ENCODE results near the gene IFT80. TPM values are rescaled to one million over a fixed set of nuclear protein-coding genes. Genes with fewer than 3 reads are reported as not detected.

IFT80 gene
- total and polyA plus RNA-seq, 2 experiments from 2014 or later = 14.1 to 33.0 TPM

DNA sequence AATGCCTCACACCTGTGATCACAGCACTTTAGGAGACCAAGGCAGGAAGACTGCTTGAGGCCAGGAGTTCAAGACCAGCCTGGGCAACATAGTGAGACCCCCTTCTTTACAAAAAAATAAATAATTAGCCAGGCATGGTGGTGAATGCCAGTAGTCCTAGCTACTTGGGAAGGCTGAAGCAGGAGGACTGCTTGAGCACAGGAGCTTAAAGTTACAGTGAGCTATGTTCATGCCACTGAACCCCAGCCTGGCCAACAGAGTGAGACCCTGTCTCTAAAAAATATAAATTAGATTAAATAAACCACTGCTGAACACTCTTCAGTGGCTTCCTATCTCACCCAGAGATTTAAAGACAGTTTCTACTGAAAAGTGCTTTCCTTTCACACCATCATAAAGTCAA, 6.2 kb downstream of the IFT80 start:
- H3K4me3 Mint-ChIP-seq = no peak overlapping the region
- Histone ChIP-seq H3K79me2 (replicated peaks; ENCODE audit: insufficient read depth) (peaks cover 37% of the 10 kb centered on the region), H3K36me3 (ENCODE audit: insufficient read depth) (no peaks in the 10 kb centered on the region), H3F3A (replicated peaks; ENCODE audit: low read depth) (no peaks in the 10 kb centered on the region), H4K20me1 (replicated peaks; ENCODE audit: insufficient read depth) (no peaks in the 10 kb centered on the region; the same call in 1 of the 2 replicates), H3K4me2 (no peak overlapping the region), H3K9me2 (ENCODE audit: insufficient read depth) (no peaks in the 10 kb centered on the region), H3K4me1 (ENCODE audit: insufficient read depth) (no peaks in the 10 kb centered on the region), H3K27ac (ENCODE audit: low read depth) (no peak overlapping the region), H3K27me3 (ENCODE audit: insufficient read depth) (no peaks in the 10 kb centered on the region), H2AFZ (no peak overlapping the region), H3K4me3 (no peak overlapping the region)
- TF ChIP-seq EZH2 (IDR thresholded peaks at IDR 0.05; ENCODE audit: low read depth, unreplicated experiment) (no peak), NANOG (IDR thresholded peaks at IDR 0.05; ENCODE audit: borderline replicate concordance) (no peak), CREB1 (CRISPR knock-in tag; IDR thresholded peaks at IDR 0.05; ENCODE audit: low read depth) (no peak), ZNF331 (CRISPR knock-in tag; IDR thresholded peaks at IDR 0.05; ENCODE audit: low read depth) (no peak)
- TF ChIP-seq, protein P1, sequence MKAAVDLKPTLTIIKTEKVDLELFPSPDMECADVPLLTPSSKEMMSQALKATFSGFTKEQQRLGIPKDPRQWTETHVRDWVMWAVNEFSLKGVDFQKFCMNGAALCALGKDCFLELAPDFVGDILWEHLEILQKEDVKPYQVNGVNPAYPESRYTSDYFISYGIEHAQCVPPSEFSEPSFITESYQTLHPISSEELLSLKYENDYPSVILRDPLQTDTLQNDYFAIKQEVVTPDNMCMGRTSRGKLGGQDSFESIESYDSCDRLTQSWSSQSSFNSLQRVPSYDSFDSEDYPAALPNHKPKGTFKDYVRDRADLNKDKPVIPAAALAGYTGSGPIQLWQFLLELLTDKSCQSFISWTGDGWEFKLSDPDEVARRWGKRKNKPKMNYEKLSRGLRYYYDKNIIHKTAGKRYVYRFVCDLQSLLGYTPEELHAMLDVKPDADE (IDR thresholded peaks at IDR 0.05) = no peak
- TF ChIP-seq, protein P2, sequence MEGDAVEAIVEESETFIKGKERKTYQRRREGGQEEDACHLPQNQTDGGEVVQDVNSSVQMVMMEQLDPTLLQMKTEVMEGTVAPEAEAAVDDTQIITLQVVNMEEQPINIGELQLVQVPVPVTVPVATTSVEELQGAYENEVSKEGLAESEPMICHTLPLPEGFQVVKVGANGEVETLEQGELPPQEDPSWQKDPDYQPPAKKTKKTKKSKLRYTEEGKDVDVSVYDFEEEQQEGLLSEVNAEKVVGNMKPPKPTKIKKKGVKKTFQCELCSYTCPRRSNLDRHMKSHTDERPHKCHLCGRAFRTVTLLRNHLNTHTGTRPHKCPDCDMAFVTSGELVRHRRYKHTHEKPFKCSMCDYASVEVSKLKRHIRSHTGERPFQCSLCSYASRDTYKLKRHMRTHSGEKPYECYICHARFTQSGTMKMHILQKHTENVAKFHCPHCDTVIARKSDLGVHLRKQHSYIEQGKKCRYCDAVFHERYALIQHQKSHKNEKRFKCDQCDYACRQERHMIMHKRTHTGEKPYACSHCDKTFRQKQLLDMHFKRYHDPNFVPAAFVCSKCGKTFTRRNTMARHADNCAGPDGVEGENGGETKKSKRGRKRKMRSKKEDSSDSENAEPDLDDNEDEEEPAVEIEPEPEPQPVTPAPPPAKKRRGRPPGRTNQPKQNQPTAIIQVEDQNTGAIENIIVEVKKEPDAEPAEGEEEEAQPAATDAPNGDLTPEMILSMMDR (conservative IDR thresholded peaks at IDR 0.05; ENCODE audit: low read depth in 2 of 2) = no peak
- no peak overlapping the region for H3K27ac Mint-ChIP-seq
- H3K4me1 Mint-ChIP-seq = no peaks in the 10 kb centered on the region
- no peaks in the 10 kb centered on the region for H3K9me3 Mint-ChIP-seq
- ATAC-seq (no peak), DNase-seq (ENCODE audit: low spot score) (no peak)
- H3K27me3 Mint-ChIP-seq (ENCODE audit: insufficient read depth, low read depth, poor library complexity) = no peaks in the 10 kb centered on the region
- H3K36me3 Mint-ChIP-seq (ENCODE audit: low read depth) = no peaks in the 10 kb centered on the region

DNA sequence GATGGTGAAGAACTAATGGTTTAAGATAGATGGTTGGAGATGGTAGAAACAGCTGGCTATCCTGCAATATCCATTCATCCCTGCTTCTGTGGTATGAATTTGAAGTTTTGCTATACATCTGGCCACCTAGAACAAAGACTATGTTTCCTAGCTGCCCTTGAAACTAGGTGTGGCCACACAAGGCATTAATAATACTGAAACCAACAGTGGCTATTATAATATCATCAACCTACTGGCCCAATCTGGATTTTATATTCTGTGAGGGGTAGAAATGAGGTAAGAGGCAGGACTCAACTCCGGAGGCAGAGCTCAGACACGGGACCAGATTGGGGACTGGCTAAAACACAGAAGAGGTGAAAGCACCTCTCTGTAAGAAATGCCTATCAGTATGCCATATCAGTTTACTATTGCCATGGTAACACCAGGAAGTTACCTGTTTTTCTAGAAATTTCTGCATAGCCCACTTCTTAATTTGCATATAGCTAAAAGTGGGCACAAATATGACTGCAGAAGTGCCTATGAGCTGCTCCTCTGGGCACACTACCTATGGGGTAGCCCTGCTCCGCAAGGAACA, 8.4 kb downstream of the IFT80 start:
- H3K36me3 Mint-ChIP-seq (ENCODE audit: low read depth) = no peaks in the 10 kb centered on the region
- no peak overlapping the region for H3K27ac Mint-ChIP-seq
- H3K79me2 ChIP-seq (replicated peaks; ENCODE audit: insufficient read depth) = peaks cover 43% of the 10 kb centered on the region
- no peaks in the 10 kb centered on the region for H3K36me3 ChIP-seq (ENCODE audit: insufficient read depth)
- H3K4me3 Mint-ChIP-seq = no peak overlapping the region
- no peaks in the 10 kb centered on the region for H3K9me2 ChIP-seq (ENCODE audit: insufficient read depth)
- H2AFZ ChIP-seq = no peak overlapping the region
- ATAC-seq (no peak), DNase-seq (ENCODE audit: low spot score) (no peak)
- H3F3A ChIP-seq (replicated peaks; ENCODE audit: low read depth) = no peaks in the 10 kb centered on the region
- no peaks in the 10 kb centered on the region for H3K9me3 Mint-ChIP-seq
- H4K20me1 ChIP-seq (replicated peaks; ENCODE audit: insufficient read depth) = no peaks in the 10 kb centered on the region; the same call in 1 of the 2 replicates
- no peak overlapping the region for H3K4me2 ChIP-seq
- H3K4me1 ChIP-seq (ENCODE audit: insufficient read depth) = no peaks in the 10 kb centered on the region
- no peaks in the 10 kb centered on the region for H3K4me1 Mint-ChIP-seq
- H3K27me3 Mint-ChIP-seq (ENCODE audit: insufficient read depth, low read depth, poor library complexity) = no peaks in the 10 kb centered on the region
- no peak overlapping the region for H3K27ac ChIP-seq (ENCODE audit: low read depth)
- no peaks in the 10 kb centered on the region for H3K27me3 ChIP-seq (ENCODE audit: insufficient read depth)
- no peak overlapping the region for H3K4me3 ChIP-seq
- TF ChIP-seq ZNF114 (CRISPR knock-in tag; IDR thresholded peaks at IDR 0.05) (no peak), CREB1 (CRISPR knock-in tag; IDR thresholded peaks at IDR 0.05; ENCODE audit: low read depth) (no peak)
- TF ChIP-seq, protein P3, sequence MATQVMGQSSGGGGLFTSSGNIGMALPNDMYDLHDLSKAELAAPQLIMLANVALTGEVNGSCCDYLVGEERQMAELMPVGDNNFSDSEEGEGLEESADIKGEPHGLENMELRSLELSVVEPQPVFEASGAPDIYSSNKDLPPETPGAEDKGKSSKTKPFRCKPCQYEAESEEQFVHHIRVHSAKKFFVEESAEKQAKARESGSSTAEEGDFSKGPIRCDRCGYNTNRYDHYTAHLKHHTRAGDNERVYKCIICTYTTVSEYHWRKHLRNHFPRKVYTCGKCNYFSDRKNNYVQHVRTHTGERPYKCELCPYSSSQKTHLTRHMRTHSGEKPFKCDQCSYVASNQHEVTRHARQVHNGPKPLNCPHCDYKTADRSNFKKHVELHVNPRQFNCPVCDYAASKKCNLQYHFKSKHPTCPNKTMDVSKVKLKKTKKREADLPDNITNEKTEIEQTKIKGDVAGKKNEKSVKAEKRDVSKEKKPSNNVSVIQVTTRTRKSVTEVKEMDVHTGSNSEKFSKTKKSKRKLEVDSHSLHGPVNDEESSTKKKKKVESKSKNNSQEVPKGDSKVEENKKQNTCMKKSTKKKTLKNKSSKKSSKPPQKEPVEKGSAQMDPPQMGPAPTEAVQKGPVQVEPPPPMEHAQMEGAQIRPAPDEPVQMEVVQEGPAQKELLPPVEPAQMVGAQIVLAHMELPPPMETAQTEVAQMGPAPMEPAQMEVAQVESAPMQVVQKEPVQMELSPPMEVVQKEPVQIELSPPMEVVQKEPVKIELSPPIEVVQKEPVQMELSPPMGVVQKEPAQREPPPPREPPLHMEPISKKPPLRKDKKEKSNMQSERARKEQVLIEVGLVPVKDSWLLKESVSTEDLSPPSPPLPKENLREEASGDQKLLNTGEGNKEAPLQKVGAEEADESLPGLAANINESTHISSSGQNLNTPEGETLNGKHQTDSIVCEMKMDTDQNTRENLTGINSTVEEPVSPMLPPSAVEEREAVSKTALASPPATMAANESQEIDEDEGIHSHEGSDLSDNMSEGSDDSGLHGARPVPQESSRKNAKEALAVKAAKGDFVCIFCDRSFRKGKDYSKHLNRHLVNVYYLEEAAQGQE (IDR thresholded peaks at IDR 0.05; ENCODE audit: unreplicated experiment) = no peak
- TF ChIP-seq, protein P4, sequence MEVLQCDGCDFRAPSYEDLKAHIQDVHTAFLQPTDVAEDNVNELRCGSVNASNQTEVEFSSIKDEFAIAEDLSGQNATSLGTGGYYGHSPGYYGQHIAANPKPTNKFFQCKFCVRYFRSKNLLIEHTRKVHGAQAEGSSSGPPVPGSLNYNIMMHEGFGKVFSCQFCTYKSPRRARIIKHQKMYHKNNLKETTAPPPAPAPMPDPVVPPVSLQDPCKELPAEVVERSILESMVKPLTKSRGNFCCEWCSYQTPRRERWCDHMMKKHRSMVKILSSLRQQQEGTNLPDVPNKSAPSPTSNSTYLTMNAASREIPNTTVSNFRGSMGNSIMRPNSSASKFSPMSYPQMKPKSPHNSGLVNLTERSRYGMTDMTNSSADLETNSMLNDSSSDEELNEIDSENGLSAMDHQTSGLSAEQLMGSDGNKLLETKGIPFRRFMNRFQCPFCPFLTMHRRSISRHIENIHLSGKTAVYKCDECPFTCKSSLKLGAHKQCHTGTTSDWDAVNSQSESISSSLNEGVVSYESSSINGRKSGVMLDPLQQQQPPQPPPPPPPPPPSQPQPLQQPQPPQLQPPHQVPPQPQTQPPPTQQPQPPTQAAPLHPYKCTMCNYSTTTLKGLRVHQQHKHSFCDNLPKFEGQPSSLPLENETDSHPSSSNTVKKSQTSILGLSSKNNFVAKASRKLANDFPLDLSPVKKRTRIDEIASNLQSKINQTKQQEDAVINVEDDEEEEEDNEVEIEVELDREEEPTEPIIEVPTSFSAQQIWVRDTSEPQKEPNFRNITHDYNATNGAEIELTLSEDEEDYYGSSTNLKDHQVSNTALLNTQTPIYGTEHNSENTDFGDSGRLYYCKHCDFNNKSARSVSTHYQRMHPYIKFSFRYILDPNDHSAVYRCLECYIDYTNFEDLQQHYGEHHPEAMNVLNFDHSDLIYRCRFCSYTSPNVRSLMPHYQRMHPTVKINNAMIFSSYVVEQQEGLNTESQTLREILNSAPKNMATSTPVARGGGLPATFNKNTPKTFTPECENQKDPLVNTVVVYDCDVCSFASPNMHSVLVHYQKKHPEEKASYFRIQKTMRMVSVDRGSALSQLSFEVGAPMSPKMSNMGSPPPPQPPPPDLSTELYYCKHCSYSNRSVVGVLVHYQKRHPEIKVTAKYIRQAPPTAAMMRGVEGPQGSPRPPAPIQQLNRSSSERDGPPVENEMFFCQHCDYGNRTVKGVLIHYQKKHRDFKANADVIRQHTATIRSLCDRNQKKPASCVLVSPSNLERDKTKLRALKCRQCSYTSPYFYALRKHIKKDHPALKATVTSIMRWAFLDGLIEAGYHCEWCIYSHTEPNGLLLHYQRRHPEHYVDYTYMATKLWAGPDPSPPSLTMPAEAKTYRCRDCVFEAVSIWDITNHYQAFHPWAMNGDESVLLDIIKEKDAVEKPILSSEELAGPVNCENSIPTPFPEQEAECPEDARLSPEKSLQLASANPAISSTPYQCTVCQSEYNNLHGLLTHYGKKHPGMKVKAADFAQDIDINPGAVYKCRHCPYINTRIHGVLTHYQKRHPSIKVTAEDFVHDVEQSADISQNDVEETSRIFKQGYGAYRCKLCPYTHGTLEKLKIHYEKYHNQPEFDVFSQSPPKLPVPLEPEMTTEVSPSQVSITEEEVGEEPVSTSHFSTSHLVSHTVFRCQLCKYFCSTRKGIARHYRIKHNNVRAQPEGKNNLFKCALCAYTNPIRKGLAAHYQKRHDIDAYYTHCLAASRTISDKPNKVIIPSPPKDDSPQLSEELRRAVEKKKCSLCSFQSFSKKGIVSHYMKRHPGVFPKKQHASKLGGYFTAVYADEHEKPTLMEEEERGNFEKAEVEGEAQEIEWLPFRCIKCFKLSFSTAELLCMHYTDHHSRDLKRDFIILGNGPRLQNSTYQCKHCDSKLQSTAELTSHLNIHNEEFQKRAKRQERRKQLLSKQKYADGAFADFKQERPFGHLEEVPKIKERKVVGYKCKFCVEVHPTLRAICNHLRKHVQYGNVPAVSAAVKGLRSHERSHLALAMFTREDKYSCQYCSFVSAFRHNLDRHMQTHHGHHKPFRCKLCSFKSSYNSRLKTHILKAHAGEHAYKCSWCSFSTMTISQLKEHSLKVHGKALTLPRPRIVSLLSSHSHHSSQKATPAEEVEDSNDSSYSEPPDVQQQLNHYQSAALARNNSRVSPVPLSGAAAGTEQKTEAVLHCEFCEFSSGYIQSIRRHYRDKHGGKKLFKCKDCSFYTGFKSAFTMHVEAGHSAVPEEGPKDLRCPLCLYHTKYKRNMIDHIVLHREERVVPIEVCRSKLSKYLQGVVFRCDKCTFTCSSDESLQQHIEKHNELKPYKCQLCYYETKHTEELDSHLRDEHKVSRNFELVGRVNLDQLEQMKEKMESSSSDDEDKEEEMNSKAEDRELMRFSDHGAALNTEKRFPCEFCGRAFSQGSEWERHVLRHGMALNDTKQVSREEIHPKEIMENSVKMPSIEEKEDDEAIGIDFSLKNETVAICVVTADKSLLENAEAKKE (CRISPR knock-in tag; IDR thresholded peaks at IDR 0.05) = no peak

Measured in GM23338 (cell line).